OCI-LY1 (cell line): ENCODE data around the gene SIRT2.

ENCODE experiments used
- CTCF ChIP-seq: fragments of 200-600 bp; sonication (generic), shearing (Covaris generic); IDR thresholded peaks from 2 replicates; pipeline ENCODE4 v1.5.1; 2017; ENCODE audit warnings: mild to moderate bottlenecking, antibody characterized with exemption, low read length, moderate library complexity, mixed read lengths
- EZH2 ChIP-seq: fragments of 200-600 bp; sonication (generic), shearing (Covaris generic); IDR thresholded peaks from 2 replicates; pipeline ENCODE4 v1.8.0; 2017; ENCODE audit warnings: borderline replicate concordance, mixed run types, mild to moderate bottlenecking, antibody characterized with exemption, low read length, moderate library complexity, mixed read lengths

GRCh38 chr19:38911388-38912001 lies 12.1 kb upstream of the SIRT2 start:
- TF ChIP-seq EZH2: no peak
- no peak for TF ChIP-seq CTCF
